Astrocyte (in vitro differentiated cells and primary cell): Measurements from ENCODE around the gene ABHD3. TPM values are rescaled to one million over a fixed set of nuclear protein-coding genes. Genes with fewer than 3 reads are reported as not detected.

Experiments used
- DNase-seq: peaks from one replicate; pipeline ENCODE4 v3.0.0-alpha.2; 2010; ENCODE audit warnings: low read depth
- FAIRE-seq: peaks from 2 replicates; lab custom pipeline; 2011; peaks lifted over from hg19 to GRCh38; lab: Jason Lieb, UNC
- H2AFZ ChIP-seq: 2 replicates; pipeline ENCODE4 v1.6.0; 2012; ENCODE audit warnings: low read depth, low read length, inconsistent platforms
- H3K27ac ChIP-seq: 2 replicates; pipeline ENCODE4 v1.5.1; 2011; ENCODE audit warnings: low read depth, low read length, inconsistent platforms
- H3K27me3 ChIP-seq: 2 replicates; pipeline ENCODE4 v1.6.0; 2011; ENCODE audit warnings: low read length, inconsistent platforms; ENCODE audit not compliant: insufficient read depth
- H3K36me3 ChIP-seq: 2 replicates; pipeline ENCODE4 v1.5.1; 2011; ENCODE audit warnings: low read length, inconsistent platforms; ENCODE audit not compliant: insufficient read depth
- H3K4me1 ChIP-seq: 2 replicates; pipeline ENCODE4 v1.5.1; 2011; ENCODE audit warnings: low read length, inconsistent platforms; ENCODE audit not compliant: insufficient read depth
- H3K4me2 ChIP-seq: 2 replicates; pipeline ENCODE4 v1.6.0; 2012; ENCODE audit warnings: low read length, inconsistent platforms
- H3K4me3 ChIP-seq: 2 replicates; pipeline ENCODE4 v1.5.1; 2011; ENCODE audit warnings: low read depth, mild to moderate bottlenecking, low read length, inconsistent platforms; ENCODE audit not compliant: insufficient read depth
- H3K79me2 ChIP-seq: 2 replicates; pipeline ENCODE4 v1.6.0; 2012; ENCODE audit warnings: mild to moderate bottlenecking, low read length, inconsistent platforms; ENCODE audit not compliant: insufficient read depth
- H3K9ac ChIP-seq: 2 replicates; pipeline ENCODE4 v1.6.0; 2012; ENCODE audit warnings: mild to moderate bottlenecking, low read length, inconsistent platforms
- H3K9me3 ChIP-seq: 2 replicates; pipeline ENCODE4 v1.5.1; 2012; ENCODE audit warnings: low read depth, mild to moderate bottlenecking, low read length, inconsistent platforms; ENCODE audit not compliant: insufficient read depth
- H4K20me1 ChIP-seq: 2 replicates; pipeline ENCODE4 v1.6.0; 2012; ENCODE audit warnings: low read length, inconsistent platforms; ENCODE audit not compliant: insufficient read depth
- H3K27ac Mint-ChIP-seq: one replicate; pipeline ENCODE4 v1.8.0; 2021; ENCODE audit warnings: mild to moderate bottlenecking, mixed read lengths; ENCODE audit not compliant: unreplicated experiment
- H3K27me3 Mint-ChIP-seq: one replicate; pipeline ENCODE4 v1.8.0; 2021; ENCODE audit warnings: low read depth, mixed read lengths; ENCODE audit not compliant: unreplicated experiment
- H3K36me3 Mint-ChIP-seq: one replicate; pipeline ENCODE4 v1.8.0; 2021; ENCODE audit warnings: low read depth, mixed read lengths; ENCODE audit not compliant: unreplicated experiment
- H3K4me1 Mint-ChIP-seq: one replicate; pipeline ENCODE4 v1.8.0; 2021; ENCODE audit warnings: low read depth, mixed read lengths; ENCODE audit not compliant: unreplicated experiment
- H3K4me3 Mint-ChIP-seq: one replicate; pipeline ENCODE4 v1.8.0; 2021; ENCODE audit warnings: mild to moderate bottlenecking, moderate library complexity, mixed read lengths; ENCODE audit not compliant: unreplicated experiment
- H3K9me3 Mint-ChIP-seq: one replicate; pipeline ENCODE4 v1.8.0; 2021; ENCODE audit warnings: mild to moderate bottlenecking, mixed read lengths; ENCODE audit not compliant: unreplicated experiment
- CTCF ChIP-seq: IDR thresholded peaks from 2 replicates; pipeline ENCODE4 v1.5.1; 2011; ENCODE audit warnings: low read depth, mild to moderate bottlenecking, inconsistent platforms, low read length, moderate library complexity; ENCODE audit not compliant: insufficient read depth
- EZH2 ChIP-seq: IDR thresholded peaks from 2 replicates; pipeline ENCODE4 v1.6.1; 2012; ENCODE audit warnings: mild to moderate bottlenecking, low read length, inconsistent platforms; ENCODE audit not compliant: insufficient read depth
- total RNA-seq: library from RNA; stranded (reverse); gene quantifications from 2 replicates; pipeline ENCODE4 v1.2.1, GENCODE V29; 2021

Gene ABHD3
- total RNA-seq, 1 donor from 2014 or later = 5.1 TPM

DNA sequence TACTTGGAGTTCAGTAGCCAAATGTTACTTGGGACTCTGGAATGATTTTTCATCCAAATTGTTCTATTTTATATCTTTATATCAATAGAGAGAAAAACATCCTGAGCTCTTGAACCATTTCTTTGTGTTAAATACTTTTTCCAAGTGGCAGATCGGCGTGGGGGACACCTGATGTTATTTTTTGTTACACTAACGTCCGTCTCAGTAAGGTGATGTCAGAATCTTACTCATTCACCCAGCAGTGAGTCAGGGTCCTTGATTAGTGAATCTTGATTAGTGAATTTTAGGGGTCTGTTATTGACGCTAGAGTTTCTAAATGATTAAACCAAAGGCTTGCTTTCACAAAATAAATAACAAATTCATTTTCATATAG is 37.7 kb upstream of the ABHD3 start:
- peak overlapping the region; percentile 92 for H3K4me3 Mint-ChIP-seq
- no peak for FAIRE-seq
- peak; percentile 35 for DNase-seq
- H3K36me3 Mint-ChIP-seq = no peaks in the 10 kb centered on the region
- Histone ChIP-seq H3K79me2 (peaks cover 59% of the 10 kb centered on the region), H3K9ac (peak overlapping the region; percentile 93), H3K4me3 (peak overlapping the region; percentile 72), H3K9me3 (no peaks in the 10 kb centered on the region), H3K27me3 (no peaks in the 10 kb centered on the region), H3K36me3 (no peaks in the 10 kb centered on the region), H2AFZ (no peak overlapping the region), H3K4me2 (peak overlapping the region; percentile 99), H4K20me1 (peaks cover 50% of the 10 kb centered on the region), H3K4me1 (peaks cover 15% of the 10 kb centered on the region), H3K27ac (peak overlapping the region; percentile 96)
- TF ChIP-seq CTCF (no peak), EZH2 (no peak)
- no peaks in the 10 kb centered on the region for H3K27me3 Mint-ChIP-seq
- H3K9me3 Mint-ChIP-seq = peaks cover 4% of the 10 kb centered on the region
- H3K4me1 Mint-ChIP-seq = peaks cover 16% of the 10 kb centered on the region
- H3K27ac Mint-ChIP-seq = peak overlapping the region; percentile 14

DNA sequence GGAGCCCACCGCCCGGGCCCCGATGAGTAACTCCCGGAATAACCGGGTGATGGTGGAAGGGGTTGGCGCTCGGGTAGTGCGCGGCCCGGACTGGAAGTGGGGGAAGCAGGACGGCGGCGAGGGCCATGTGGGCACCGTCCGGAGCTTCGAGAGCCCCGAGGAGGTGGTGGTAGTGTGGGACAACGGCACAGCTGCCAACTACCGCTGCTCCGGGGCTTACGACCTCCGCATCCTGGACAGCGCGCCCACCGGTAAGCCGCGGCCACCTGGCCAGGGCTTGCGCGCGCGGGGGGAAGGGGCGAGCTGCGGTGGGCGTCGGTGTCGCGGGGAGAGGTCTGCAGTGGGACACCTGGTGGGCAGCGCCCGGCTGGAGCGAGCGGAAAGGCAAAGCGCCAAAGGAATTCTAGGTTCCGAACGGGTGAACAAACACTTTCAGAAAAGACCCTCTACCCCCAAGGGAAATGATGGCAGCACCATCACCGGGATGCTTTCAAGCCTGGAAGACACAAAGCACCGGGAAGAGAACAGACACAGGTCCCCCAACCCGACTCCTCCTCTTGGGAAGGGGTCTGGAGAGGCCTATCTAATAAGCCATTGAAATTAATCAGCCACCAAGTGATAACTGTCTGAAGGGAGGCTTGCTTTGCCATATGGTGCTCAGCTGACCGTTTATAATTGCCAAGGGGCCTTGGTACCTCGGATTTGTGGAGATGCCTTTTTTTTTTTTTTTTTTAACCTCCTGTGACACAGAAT is 37.2 kb upstream of the ABHD3 start:
- Histone ChIP-seq H3K4me3 (peak overlapping the region; percentile 72), H3K27ac (peak overlapping the region; percentile 96), H3K36me3 (no peaks in the 10 kb centered on the region), H3K79me2 (peaks cover 54% of the 10 kb centered on the region), H4K20me1 (peaks cover 44% of the 10 kb centered on the region), H2AFZ (peak overlapping the region; percentile 78), H3K9me3 (no peaks in the 10 kb centered on the region), H3K9ac (peak overlapping the region; percentile 93), H3K4me1 (peaks cover 15% of the 10 kb centered on the region), H3K27me3 (no peaks in the 10 kb centered on the region), H3K4me2 (peak overlapping the region; percentile 99)
- Mint-ChIP-seq H3K36me3 (no peaks in the 10 kb centered on the region), H3K4me1 (peaks cover 16% of the 10 kb centered on the region), H3K9me3 (peaks cover 9% of the 10 kb centered on the region), H3K27me3 (no peaks in the 10 kb centered on the region), H3K4me3 (peak overlapping the region; percentile 92), H3K27ac (peak overlapping the region; percentile 14)
- DNase-seq (no peak), FAIRE-seq (no peak)
- TF ChIP-seq EZH2 (no peak), CTCF (no peak)

DNA sequence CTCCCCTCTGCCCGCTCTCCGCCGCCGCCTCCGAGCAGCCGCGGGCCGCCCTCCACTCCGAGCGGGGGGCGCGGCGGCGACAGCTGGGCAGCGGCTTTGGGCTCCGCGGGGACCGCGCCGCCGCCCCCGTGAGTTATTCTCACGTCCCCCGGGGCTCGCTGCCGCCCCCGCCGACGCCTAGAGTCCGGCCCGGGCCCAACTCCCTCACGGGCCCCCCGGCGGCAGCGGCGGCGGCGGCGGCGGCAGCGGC is 36.7 kb upstream of the ABHD3 start:
- no peaks in the 10 kb centered on the region for H3K27me3 ChIP-seq
- Mint-ChIP-seq H3K27ac (no peak overlapping the region), H3K4me1 (peaks cover 13% of the 10 kb centered on the region), H3K9me3 (peaks cover 13% of the 10 kb centered on the region), H3K4me3 (peak overlapping the region; percentile 92), H3K27me3 (no peaks in the 10 kb centered on the region), H3K36me3 (no peaks in the 10 kb centered on the region)
- no peaks in the 10 kb centered on the region for H3K9me3 ChIP-seq
- H3K9ac ChIP-seq = peak overlapping the region; percentile 93
- H3K79me2 ChIP-seq = peaks cover 49% of the 10 kb centered on the region
- peak overlapping the region; percentile 72 for H3K4me3 ChIP-seq
- TF ChIP-seq EZH2 (no peak), CTCF (no peak)
- no peak for DNase-seq
- peaks cover 39% of the 10 kb centered on the region for H4K20me1 ChIP-seq
- peak overlapping the region; percentile 99 for H3K4me2 ChIP-seq
- H2AFZ ChIP-seq = no peak overlapping the region
- peaks cover 15% of the 10 kb centered on the region for H3K4me1 ChIP-seq
- H3K27ac ChIP-seq = peak overlapping the region; percentile 96
- no peaks in the 10 kb centered on the region for H3K36me3 ChIP-seq
- FAIRE-seq = no peak
